Transverse colon (tissue), 4 donors: ENCODE data around the gene EID1. TPM values are rescaled to one million over a fixed set of nuclear protein-coding genes. Genes with fewer than 3 reads are reported as not detected.
"Not testable (repeated sequence)": the region's sequence is repeated elsewhere in the genome, so short reads cannot be mapped to it uniquely, and the experiment has no call there.

Experiments used
- DNase-seq: peaks from one replicate; pipeline ENCODE4 v3.0.0-alpha.2; 2019
- H3K27ac ChIP-seq, 4 donors: fragments of 200-600 bp; sonication (generic); 2 replicates each; pipeline ENCODE4 v1.5.1; 2016 to 2018; ENCODE audit warnings: inconsistent platforms in 4 of 4
- H3K27me3 ChIP-seq: fragments of 200-600 bp; sonication (generic); 2 replicates; pipeline ENCODE4 v1.5.1; 2017; ENCODE audit warnings: inconsistent platforms
- H3K36me3 ChIP-seq, 4 donors: fragments of 200-600 bp; sonication (generic); 2 replicates each; pipeline ENCODE4 v1.5.1; 2017 to 2019; ENCODE audit warnings: inconsistent platforms in 4 of 4
- H3K4me1 ChIP-seq, 4 donors: fragments of 200-600 bp; sonication (generic); 2 replicates each; pipeline ENCODE4 v1.5.1; 2017 to 2020; ENCODE audit warnings: inconsistent platforms in 4 of 4
- H3K4me3 ChIP-seq, 4 donors: fragments of 200-600 bp; sonication (generic); 1 replicate in 1 of 4; 2 replicates in 3 of 4; pipeline versions ENCODE4 v1.5.1 to v1.6.1; 2017 to 2019; ENCODE audit warnings: inconsistent platforms in 4 of 4
- H3K9me3 ChIP-seq, 2 donors: fragments of 200-600 bp; sonication (generic); 2 replicates each; pipeline ENCODE4 v1.5.1; 2017 to 2019; ENCODE audit warnings: inconsistent platforms in 2 of 2
- CTCF ChIP-seq, 5 experiments: fragments of 200-600 bp in 3 of 5; fragments of 450-650 bp in 2 of 5; sonication (generic) in 3 of 5; IDR thresholded peaks; 1 replicate in 2 of 5; 2 replicates in 3 of 5; pipeline ENCODE4 v1.5.1; 2016 to 2017; ENCODE audit warnings: antibody characterized with exemption in 5 of 5, inconsistent platforms in 3 of 5, mild to moderate bottlenecking in 2 of 5, moderate library complexity in 1 of 5
- EP300 ChIP-seq: sonication (generic); formaldehyde crosslinking; IDR thresholded peaks from one replicate; pipeline ENCODE4 v1.6.1; 2017; ENCODE audit warnings: antibody characterized with exemption, low read depth
- POLR2A ChIP-seq: fragments of 450-650 bp; IDR thresholded peaks from one replicate; pipeline ENCODE4 v1.6.1; 2016; ENCODE audit warnings: antibody characterized with exemption, mild to moderate bottlenecking, moderate library complexity
- POLR2AphosphoS5 ChIP-seq, 3 donors: sonication (generic); formaldehyde crosslinking; IDR thresholded peaks; one replicate each; pipeline ENCODE4 v1.6.1; 2016; ENCODE audit warnings: antibody characterized with exemption in 3 of 3
- WGBS, 2 donors: methylation state at CpG; one replicate each; pipeline ENCODE4 v1.1.5; 2018; ENCODE audit warnings: low coverage in 1 of 2; 5-methylcytosine and 5-hydroxymethylcytosine counted together
- in situ Hi-C, 4 donors: fragments of 200-750 bp; cut with MboI; loops; one replicate each; pipeline versions ENCODE4 v1.15.0 to v1.15.1; 2017; ENCODE audit warnings: low sequenced_read_pairs in 3 of 4, low pct_ligation_motif_present in 1 of 4, low pct_unique_long_range_greater_than_20kb in 1 of 4
- intact Hi-C: fragments of 100-400 bp; cut with DNase I; formaldehyde crosslinking; loops from one replicate; pipeline ENCODE4 v1.15.1; 2023; ENCODE audit warnings: low total_unique reads
- total RNA-seq, 4 donors: library from RNA; depleted of rRNA; stranded (reverse); fragments of >200 nt; gene quantifications; one replicate each; pipeline ENCODE4 v1.1.0, GENCODE V29; 2016

EID1 gene
- total RNA-seq, 4 donors from 2014 or later = 44.5 to 136 (median 101) TPM

DNA sequence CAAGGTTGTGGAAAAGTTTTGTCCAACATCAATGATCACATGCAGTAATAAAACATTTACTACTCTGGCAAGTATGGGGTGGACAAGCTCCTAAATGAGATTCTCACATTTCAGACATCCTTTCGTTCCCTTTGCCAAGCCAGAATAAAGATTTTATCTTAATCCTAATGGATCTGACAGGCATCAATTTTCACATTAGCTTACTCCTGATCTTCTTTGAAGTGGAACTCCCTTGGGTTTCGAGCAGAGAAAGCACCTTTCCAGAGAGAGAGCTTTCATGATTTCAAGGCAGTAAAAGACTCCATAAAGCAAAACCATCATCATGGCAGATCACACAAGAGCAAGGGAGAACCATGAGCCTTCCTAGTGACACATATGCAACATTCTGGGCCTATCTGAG, 27.3 kb upstream of the EID1 start:
- Histone ChIP-seq H3K4me3 (no peak overlapping the region), H3K27me3 (no peaks in the 10 kb centered on the region), H3K36me3 (no peaks in the 10 kb centered on the region), H3K27ac (no peak overlapping the region), H3K4me1 (peaks cover 0 to 9% (median 4%) of the 10 kb centered on the region in 4 donors), H3K9me3 (no peaks in the 10 kb centered on the region)
- WGBS, 2 donors = 83 to 86% methylated on average over 1 to 2 of the region's 2 CpGs
- intact Hi-C loops = no loop called here
- DNase-seq = no peak
- no peak for TF ChIP-seq POLR2AphosphoS5 (IDR thresholded peaks at IDR 0.05)
- in situ Hi-C loops = loop anchor here in 3 of 4 donors (25.0 kb wide), 2 partner anchors 562 to 1287 kb away; partner anchors contain the start of gene FGF7 (in 3 of the 3)

DNA sequence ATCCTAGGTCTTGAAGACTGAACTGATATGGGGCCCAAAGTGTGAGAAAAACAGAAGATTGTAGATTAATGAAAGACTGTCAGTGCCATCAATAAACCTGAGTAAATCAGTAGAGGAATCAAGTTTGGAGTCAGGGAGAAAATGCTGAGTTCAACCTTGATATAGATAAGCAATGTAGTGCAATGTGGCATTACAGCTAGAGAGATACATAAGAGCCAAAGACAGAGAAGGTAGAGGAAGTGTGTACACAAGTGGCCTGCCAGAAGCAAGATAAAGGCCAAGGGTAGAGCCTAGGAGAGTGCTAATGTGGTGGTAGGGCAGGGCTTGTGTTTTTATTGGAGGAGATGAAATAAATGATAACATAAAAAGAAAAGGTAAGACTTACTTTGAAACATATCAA, 26.0 kb upstream of the EID1 start:
- H3K27me3 ChIP-seq = no peaks in the 10 kb centered on the region
- no peaks in the 10 kb centered on the region for H3K36me3 ChIP-seq
- no peak overlapping the region for H3K4me3 ChIP-seq
- intact Hi-C loops (no loop called here), in situ Hi-C loops (loop anchor here in 3 of 4 donors (25.0 kb wide), 2 partner anchors 560 to 1285 kb away; partner anchors contain the start of gene FGF7 (in 3 of the 3))
- DNase-seq = no peak
- H3K27ac ChIP-seq = no peak overlapping the region
- no peaks in the 10 kb centered on the region for H3K9me3 ChIP-seq
- H3K4me1 ChIP-seq = peaks cover 0 to 14% (median 5%) of the 10 kb centered on the region in 4 donors
- no peak for TF ChIP-seq CTCF (IDR thresholded peaks at IDR 0.05)
- TF ChIP-seq POLR2A = no peak
- no peak for TF ChIP-seq POLR2AphosphoS5 (IDR thresholded peaks at IDR 0.05)
- no peak for TF ChIP-seq EP300

DNA sequence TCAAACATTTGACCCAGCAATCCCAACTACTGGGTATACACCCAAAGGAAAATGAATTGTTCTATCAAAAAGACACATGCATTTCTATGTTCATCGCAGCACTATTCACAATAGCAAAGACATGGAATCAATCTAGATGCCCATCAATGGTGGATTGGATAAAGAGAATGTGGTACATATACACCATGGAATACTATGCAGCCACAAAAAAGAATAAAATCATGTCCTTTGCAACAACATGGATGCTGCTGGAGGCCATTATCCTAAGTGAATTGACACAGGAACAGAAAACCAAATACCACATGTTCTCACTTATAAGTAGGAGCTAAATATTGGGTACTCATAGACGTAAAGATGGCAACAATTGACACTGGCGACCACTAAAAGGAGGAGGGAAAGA, 23.5 kb upstream of the EID1 start:
- H3K4me3 ChIP-seq, intact Hi-C loops, H3K27me3 ChIP-seq, H3K27ac ChIP-seq, DNase-seq, H3K36me3 ChIP-seq, H3K9me3 ChIP-seq: not testable (repeated sequence)
- WGBS, 2 donors = 91 to 100% methylated on average over 3 of the region's 3 CpGs
- H3K4me1 ChIP-seq = peaks cover 0 to 14% (median 5%) of the 10 kb centered on the region in 4 donors
- in situ Hi-C loops = loop anchor here in 3 of 4 donors (25.0 kb wide), 2 partner anchors 558 to 1283 kb away; partner anchors contain the start of gene FGF7 (in 3 of the 3)

GRCh38 chr15:48855501-48856440, 22.2 kb upstream of the EID1 start:
- intact Hi-C loops (no loop called here), in situ Hi-C loops (loop anchor here in 3 of 4 donors (25.0 kb wide), 2 partner anchors 557 to 1282 kb away; partner anchors contain the start of gene FGF7 (in 3 of the 3))
- Histone ChIP-seq H3K4me1 (peaks cover 0 to 14% (median 5%) of the 10 kb centered on the region in 4 donors), H3K27ac (no peak overlapping the region), H3K36me3 (no peaks in the 10 kb centered on the region), H3K4me3 (no peak overlapping the region), H3K9me3 (no peaks in the 10 kb centered on the region), H3K27me3 (no peaks in the 10 kb centered on the region)
- TF ChIP-seq POLR2A (no peak), CTCF (IDR thresholded peaks at IDR 0.05) (peak; percentile 46 to 60 (median 48))
- 16% methylated on average over 5 to 6 of the region's 6 CpGs for WGBS, 2 donors
- peak; percentile 40 for DNase-seq

- Histone ChIP-seq H3K36me3 (no peaks in the 10 kb centered on the region), H3K27me3 (no peaks in the 10 kb centered on the region), H3K4me3 (no peak overlapping the region), H3K9me3 (no peaks in the 10 kb centered on the region), H3K27ac (no peak overlapping the region), H3K4me1 (peaks cover 0 to 14% (median 5%) of the 10 kb centered on the region in 4 donors)
- TF ChIP-seq POLR2AphosphoS5 (IDR thresholded peaks at IDR 0.05) (no peak), POLR2A (no peak)
- intact Hi-C loops (no loop called here), in situ Hi-C loops (loop anchor here in 3 of 4 donors (25.0 kb wide), 2 partner anchors 555 to 1280 kb away; partner anchors contain the start of gene FGF7 (in 3 of the 3))
- 56% methylated on average over 2 of the region's 2 CpGs; no CpG with 5 or more reads in 1 of the 2 donors for WGBS, 2 donors
- DNase-seq = no peak
These were observed 21.0 kb upstream of the EID1 start for GRCh38 chr15:48856942-48857341.
